Measurements from ENCODE around the gene ARHGEF16. TPM values are rescaled to one million over a fixed set of nuclear protein-coding genes. Genes with fewer than 3 reads are reported as not detected.
A peak's percentile ranks its signal among the peaks of the same experiment; 100 is the strongest.

The ARHGEF16 gene
- total RNA-seq, 1 donor from 2014 or later, result 1.7 TPM

GRCh38 chr1:3411806-3412205 lies 42.7 kb upstream of the ARHGEF16 start:
- DNase-seq (ENCODE audit: low spot score), result no peak
- peaks cover 3% of the 10 kb centered on the region for H3K4me1 Mint-ChIP-seq (ENCODE audit: unreplicated experiment)
- no peak for TF ChIP-seq CTCF (IDR thresholded peaks at IDR 0.05; ENCODE audit: unreplicated experiment)

GRCh38 chr1:3412376-3412775 lies 42.1 kb upstream of the ARHGEF16 start:
- Mint-ChIP-seq H3K27ac (ENCODE audit: unreplicated experiment) (no peak overlapping the region), H3K4me1 (ENCODE audit: unreplicated experiment) (peaks cover 3% of the 10 kb centered on the region), H3K4me3 (ENCODE audit: unreplicated experiment) (no peak overlapping the region)

More at GRCh38 chr1:3411806-3412205, 42.7 kb upstream of the ARHGEF16 start:
- Mint-ChIP-seq H3K27me3 (ENCODE audit: unreplicated experiment) (peaks cover 9% of the 10 kb centered on the region), H3K9me3 (ENCODE audit: unreplicated experiment) (no peaks in the 10 kb centered on the region), H3K27ac (ENCODE audit: unreplicated experiment) (no peak overlapping the region), H3K4me3 (ENCODE audit: unreplicated experiment) (no peak overlapping the region), H3K36me3 (ENCODE audit: low read depth, unreplicated experiment) (no peaks in the 10 kb centered on the region)

GRCh38 chr1:3413975-3414710 lies 40.3 kb upstream of the ARHGEF16 start:
- H3K36me3 Mint-ChIP-seq (ENCODE audit: low read depth, unreplicated experiment), result peaks cover 4% of the 10 kb centered on the region
- H3K9me3 Mint-ChIP-seq (ENCODE audit: unreplicated experiment), result no peaks in the 10 kb centered on the region
- peaks cover 3% of the 10 kb centered on the region for H3K4me1 Mint-ChIP-seq (ENCODE audit: unreplicated experiment)
- no peak overlapping the region for H3K27ac Mint-ChIP-seq (ENCODE audit: unreplicated experiment)
- H3K4me3 Mint-ChIP-seq (ENCODE audit: unreplicated experiment), result no peak overlapping the region
- peak; percentile 36 for TF ChIP-seq CTCF (IDR thresholded peaks at IDR 0.05; ENCODE audit: unreplicated experiment)
- H3K27me3 Mint-ChIP-seq (ENCODE audit: unreplicated experiment), result peaks cover 12% of the 10 kb centered on the region
- no peak for DNase-seq (ENCODE audit: low spot score)

More at GRCh38 chr1:3412376-3412775, 42.1 kb upstream of the ARHGEF16 start:
- DNase-seq (ENCODE audit: low spot score), result no peak
- Mint-ChIP-seq H3K9me3 (ENCODE audit: unreplicated experiment) (no peaks in the 10 kb centered on the region), H3K27me3 (ENCODE audit: unreplicated experiment) (peaks cover 12% of the 10 kb centered on the region), H3K36me3 (ENCODE audit: low read depth, unreplicated experiment) (peaks cover 2% of the 10 kb centered on the region)
- no peak for TF ChIP-seq CTCF (IDR thresholded peaks at IDR 0.05; ENCODE audit: unreplicated experiment)

- Mint-ChIP-seq H3K27me3 (ENCODE audit: unreplicated experiment) (peaks cover 12% of the 10 kb centered on the region), H3K4me1 (ENCODE audit: unreplicated experiment) (peaks cover 3% of the 10 kb centered on the region), H3K9me3 (ENCODE audit: unreplicated experiment) (no peaks in the 10 kb centered on the region), H3K4me3 (ENCODE audit: unreplicated experiment) (no peak overlapping the region), H3K36me3 (ENCODE audit: low read depth, unreplicated experiment) (peaks cover 10% of the 10 kb centered on the region), H3K27ac (ENCODE audit: unreplicated experiment) (no peak overlapping the region)
- peak; percentile 43 for DNase-seq (ENCODE audit: low spot score)
- no peak for TF ChIP-seq CTCF (IDR thresholded peaks at IDR 0.05; ENCODE audit: unreplicated experiment)
Observed at GRCh38 chr1:3415260-3416090, 39.0 kb upstream of the ARHGEF16 start.

Measured in endothelial cell (in vitro differentiated cells).